ENCODE measurements around the gene KLHL17. TPM values are rescaled to one million over a fixed set of nuclear protein-coding genes. Genes with fewer than 3 reads are reported as not detected.
A peak's percentile ranks its signal among the peaks of the same experiment; 100 is the strongest.

The KLHL17 gene
- total RNA-seq, 6 experiments from 2014 or later: 12.2 to 17.5 (median 13.2) TPM

DNA sequence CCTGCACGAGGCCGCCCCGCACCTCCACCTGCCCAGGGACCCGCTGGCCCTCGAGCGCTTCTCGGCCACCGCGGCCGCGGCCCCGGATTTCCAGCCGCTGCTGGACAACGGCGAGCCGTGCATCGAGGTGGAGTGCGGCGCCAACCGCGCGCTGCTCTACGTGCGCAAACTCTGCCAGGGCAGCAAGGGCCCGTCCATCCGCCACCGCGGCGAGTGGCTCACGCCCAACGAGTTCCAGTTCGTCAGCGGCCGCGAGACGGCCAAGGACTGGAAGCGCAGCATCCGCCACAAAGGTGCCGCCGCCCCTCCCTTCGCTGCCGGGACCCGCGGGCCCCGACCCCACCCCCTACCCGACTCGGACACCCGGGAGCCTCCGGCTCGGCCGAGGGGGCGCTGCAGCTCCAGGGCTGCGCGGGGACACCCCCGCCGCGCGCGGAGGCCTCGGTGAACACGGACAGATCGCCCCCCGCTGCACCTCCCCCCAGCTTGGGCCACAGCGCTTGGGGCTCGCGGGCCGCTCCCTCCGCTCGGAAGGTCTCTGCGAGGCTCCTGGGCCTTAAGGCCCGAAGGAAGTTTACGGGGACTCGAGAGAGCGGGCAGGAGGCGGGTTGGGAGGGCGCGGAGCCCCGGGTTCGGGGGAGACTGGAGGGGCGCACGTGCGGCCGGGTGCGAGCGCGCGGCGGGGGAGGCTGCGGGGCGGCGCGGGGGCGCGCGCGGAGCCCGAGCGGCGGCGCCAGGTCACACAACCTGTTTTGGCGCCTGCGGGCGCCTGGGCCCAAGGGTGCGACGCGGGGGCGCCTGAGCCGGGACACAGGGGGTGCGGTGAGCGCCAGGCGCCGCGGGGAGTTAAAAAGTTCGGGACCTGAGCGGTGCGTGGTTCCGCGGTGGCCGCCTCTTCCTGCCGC, 35.5 kb upstream of the KLHL17 start:
- peaks cover 4% of the 10 kb centered on the region; the same call in 1 of the 2 replicates for H3K36me3 Mint-ChIP-seq (ENCODE audit: low read depth)
- H3K4me3 Mint-ChIP-seq: peak overlapping the region; percentile 75
- TF ChIP-seq CTCF (IDR thresholded peaks at IDR 0.05): peak; percentile 28; the same call in 1 of the 2 replicates
- H3K9me3 Mint-ChIP-seq: no peaks in the 10 kb centered on the region
- peaks cover 19% of the 10 kb centered on the region for H3K4me1 Mint-ChIP-seq (ENCODE audit: low read depth)
- no peak overlapping the region for H3K27ac Mint-ChIP-seq
- DNase-seq: peak; percentile 61
- H3K27me3 Mint-ChIP-seq (ENCODE audit: insufficient read depth): no peaks in the 10 kb centered on the region

GRCh38 chr1:925561-926421, 34.6 kb upstream of the KLHL17 start:
- peaks cover 14% of the 10 kb centered on the region for H3K4me1 Mint-ChIP-seq (ENCODE audit: low read depth)
- H3K36me3 Mint-ChIP-seq (ENCODE audit: low read depth): peaks cover 4% of the 10 kb centered on the region; the same call in 1 of the 2 replicates
- no peaks in the 10 kb centered on the region for H3K27me3 Mint-ChIP-seq (ENCODE audit: insufficient read depth)
- no peak overlapping the region for H3K27ac Mint-ChIP-seq
- H3K9me3 Mint-ChIP-seq: no peaks in the 10 kb centered on the region
- H3K4me3 Mint-ChIP-seq: peak overlapping the region; percentile 76
- TF ChIP-seq CTCF (IDR thresholded peaks at IDR 0.05): no peak; the same call in 1 of the 2 replicates
- peak; percentile 31 for DNase-seq

- Mint-ChIP-seq H3K27me3 (ENCODE audit: insufficient read depth) (no peaks in the 10 kb centered on the region), H3K9me3 (no peaks in the 10 kb centered on the region), H3K36me3 (ENCODE audit: low read depth) (no peaks in the 10 kb centered on the region), H3K4me3 (no peak overlapping the region), H3K27ac (no peak overlapping the region), H3K4me1 (ENCODE audit: low read depth) (0 out of 2 replicates have a peak, but pooled peaks cover 4% of the 10 kb centered on the region)
- DNase-seq: no peak
- TF ChIP-seq CTCF (IDR thresholded peaks at IDR 0.05): no peak
These were observed 33.1 kb upstream of the KLHL17 start for GRCh38 chr1:927234-927633.

DNA sequence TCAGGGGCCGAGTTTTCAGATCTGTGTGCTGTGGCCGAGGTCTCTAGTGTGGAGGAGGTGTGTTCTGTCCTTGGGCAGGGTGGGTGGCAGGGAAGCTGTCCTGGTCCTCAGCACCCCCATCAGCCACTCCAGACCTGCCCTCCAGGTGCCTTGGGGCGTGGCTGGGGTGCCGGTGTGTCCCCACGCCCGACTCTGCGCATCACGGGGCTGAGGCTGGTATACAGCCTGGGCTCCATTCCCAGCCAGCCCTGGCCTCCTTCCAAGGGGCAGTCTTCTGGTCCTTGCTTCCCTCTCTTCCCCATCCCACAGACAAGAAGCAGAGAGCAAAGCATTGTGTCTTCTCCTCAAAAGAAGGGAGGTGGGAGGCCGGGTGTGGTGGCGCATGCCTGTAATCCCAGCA, 32.6 kb upstream of the KLHL17 start:
- Mint-ChIP-seq H3K4me1 (ENCODE audit: low read depth) (0 out of 2 replicates have a peak, but pooled peaks cover 4% of the 10 kb centered on the region), H3K27me3 (ENCODE audit: insufficient read depth) (no peaks in the 10 kb centered on the region), H3K4me3 (no peak overlapping the region), H3K36me3 (ENCODE audit: low read depth) (no peaks in the 10 kb centered on the region), H3K27ac (no peak overlapping the region), H3K9me3 (no peaks in the 10 kb centered on the region)
- TF ChIP-seq CTCF (IDR thresholded peaks at IDR 0.05): no peak
- DNase-seq: no peak

DNA sequence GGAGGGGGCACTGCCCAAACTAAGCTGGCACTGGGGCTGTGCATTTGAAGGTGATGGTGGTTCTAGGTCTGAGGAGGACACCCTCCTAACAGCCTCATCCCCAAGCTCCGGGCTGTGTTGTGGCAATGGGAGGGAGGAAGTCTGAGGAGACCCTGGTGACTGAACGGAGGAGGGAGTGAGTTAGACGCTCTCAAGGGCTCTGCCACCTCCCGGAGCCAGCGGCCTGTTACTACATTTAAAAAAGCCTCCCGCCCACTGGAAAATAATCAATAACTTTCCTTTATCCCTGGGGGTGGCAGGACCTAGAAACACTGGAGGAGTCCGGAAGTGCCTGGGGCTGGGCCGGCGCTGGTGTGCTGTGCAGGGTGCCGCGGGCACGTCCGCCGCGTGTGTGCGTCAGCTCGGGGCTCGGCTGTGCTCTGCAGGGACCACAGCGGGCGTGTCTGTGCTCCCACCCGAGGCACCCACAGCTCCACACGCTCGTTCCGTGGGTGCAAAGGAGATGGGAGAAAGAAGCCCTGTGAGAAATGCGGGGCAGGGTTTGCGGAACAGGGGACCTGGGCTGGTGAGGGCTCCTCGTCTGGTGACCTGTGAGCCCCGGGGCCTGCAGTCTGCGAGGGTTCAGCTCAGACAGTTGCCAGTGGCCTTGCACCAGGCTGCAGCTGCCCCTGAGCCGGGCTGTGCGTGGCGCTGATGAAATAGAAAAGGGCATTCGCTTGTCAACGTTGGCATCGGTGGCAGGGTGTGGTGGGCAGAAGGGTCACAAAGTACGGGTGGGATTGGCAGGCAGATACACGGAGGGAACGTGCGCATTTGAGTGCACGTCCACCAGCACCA, 31.3 kb upstream of the KLHL17 start:
- Mint-ChIP-seq H3K9me3 (no peaks in the 10 kb centered on the region), H3K27ac (no peak overlapping the region), H3K36me3 (ENCODE audit: low read depth) (no peaks in the 10 kb centered on the region), H3K4me3 (no peak overlapping the region), H3K4me1 (ENCODE audit: low read depth) (no peaks in the 10 kb centered on the region), H3K27me3 (ENCODE audit: insufficient read depth) (no peaks in the 10 kb centered on the region)
- no peak for TF ChIP-seq CTCF (IDR thresholded peaks at IDR 0.05)
- DNase-seq: no peak
